DND-41 (cell line): ENCODE data around the gene FLAD1.
"Not testable (repeated sequence)": the region's sequence is repeated elsewhere in the genome, so short reads cannot be mapped to it uniquely, and the experiment has no call there.

Experiments
- ATAC-seq: fragments of 200-7000 bp; cut with Tn5 transposase; 3 replicates; pipeline ENCODE4 v1.9.1; 2021; ENCODE audit warnings: low read depth; ENCODE audit not compliant: insufficient read depth
- DNase-seq: peaks from one replicate; pipeline ENCODE4 v3.0.0-alpha.2; 2020
- H2AFZ ChIP-seq: 2 replicates; pipeline ENCODE4 v1.6.0; 2012; ENCODE audit warnings: low read depth, low read length
- H3K27ac ChIP-seq: 2 replicates; pipeline ENCODE4 v1.5.1; 2012; ENCODE audit warnings: low read length, inconsistent platforms
- H3K27me3 ChIP-seq: fragments of 200-600 bp; sonication (generic); 2 replicates; pipeline ENCODE4 v1.6.0; 2012; ENCODE audit warnings: low read length, mild to moderate bottlenecking, inconsistent platforms; ENCODE audit not compliant: insufficient read depth, poor library complexity
- H3K36me3 ChIP-seq: 2 replicates; pipeline ENCODE4 v1.5.1; 2012; ENCODE audit warnings: low read length, inconsistent platforms; ENCODE audit not compliant: insufficient read depth
- H3K4me1 ChIP-seq: 2 replicates; pipeline ENCODE4 v1.5.1; 2012; ENCODE audit warnings: mild to moderate bottlenecking, low read length; ENCODE audit not compliant: insufficient read depth
- H3K4me2 ChIP-seq: 2 replicates; pipeline ENCODE4 v1.6.0; 2012; ENCODE audit warnings: mild to moderate bottlenecking, moderate library complexity, low read length, inconsistent platforms; ENCODE audit not compliant: insufficient read depth
- H3K4me3 ChIP-seq, 2 experiments: fragments of 200-600 bp in 1 of 2; shearing (Covaris generic) in 1 of 2; 2 replicates each; pipeline ENCODE4 v1.5.1; 2012 to 2016; ENCODE audit warnings: inconsistent platforms in 2 of 2, low read length in 2 of 2, mild to moderate bottlenecking in 2 of 2, low read depth in 1 of 2, moderate library complexity in 1 of 2
- H3K79me2 ChIP-seq: 2 replicates; pipeline ENCODE4 v1.6.0; 2012; ENCODE audit warnings: low read length, inconsistent platforms; ENCODE audit not compliant: insufficient read depth
- H3K9ac ChIP-seq: 2 replicates; pipeline ENCODE4 v1.6.0; 2012; ENCODE audit warnings: low read depth, mild to moderate bottlenecking, inconsistent platforms, low read length, moderate library complexity
- H3K9me3 ChIP-seq: 2 replicates; pipeline ENCODE4 v1.5.1; 2012; ENCODE audit warnings: low read length, moderate library complexity, mild to moderate bottlenecking, inconsistent platforms; ENCODE audit not compliant: insufficient read depth, severe bottlenecking
- H4K20me1 ChIP-seq: 2 replicates; pipeline ENCODE4 v1.6.0; 2012; ENCODE audit warnings: low read length; ENCODE audit not compliant: insufficient read depth
- CTCF ChIP-seq: IDR thresholded peaks from 2 replicates; pipeline ENCODE4 v1.5.1; 2012; ENCODE audit warnings: borderline replicate concordance, low read length, moderate library complexity, mild to moderate bottlenecking; ENCODE audit not compliant: poor library complexity, severe bottlenecking; ENCODE audit errors: extremely low read depth
- EZH2 ChIP-seq: IDR thresholded peaks from 3 replicates; pipeline ENCODE4 v1.6.1; 2012; ENCODE audit warnings: borderline replicate concordance, low read depth, mild to moderate bottlenecking, moderate library complexity, low read length, inconsistent platforms; ENCODE audit not compliant: severe bottlenecking

FLAD1 gene

GRCh38 chr1:154994591-154994990, 11.4 kb downstream of the FLAD1 start:
- Histone ChIP-seq H4K20me1 (peaks cover 53% of the 10 kb centered on the region), H3K4me3 (no peak overlapping the region), H3K4me1 (peaks cover 17% of the 10 kb centered on the region), H2AFZ (no peak overlapping the region), H3K27ac (no peak overlapping the region), H3K36me3 (peaks cover 10% of the 10 kb centered on the region), H3K4me2 (no peak overlapping the region), H3K9ac (no peak overlapping the region), H3K79me2 (no peaks in the 10 kb centered on the region), H3K9me3 (no peaks in the 10 kb centered on the region), H3K27me3 (peaks cover 21% of the 10 kb centered on the region)
- DNase-seq, result no peak
- ATAC-seq, result no peak
- TF ChIP-seq CTCF, result no peak
- no peak for TF ChIP-seq EZH2

- peak; percentile 47 for TF ChIP-seq CTCF
Measured at GRCh38 chr1:154995301-154995983, 12.3 kb downstream of the FLAD1 start.

DNA sequence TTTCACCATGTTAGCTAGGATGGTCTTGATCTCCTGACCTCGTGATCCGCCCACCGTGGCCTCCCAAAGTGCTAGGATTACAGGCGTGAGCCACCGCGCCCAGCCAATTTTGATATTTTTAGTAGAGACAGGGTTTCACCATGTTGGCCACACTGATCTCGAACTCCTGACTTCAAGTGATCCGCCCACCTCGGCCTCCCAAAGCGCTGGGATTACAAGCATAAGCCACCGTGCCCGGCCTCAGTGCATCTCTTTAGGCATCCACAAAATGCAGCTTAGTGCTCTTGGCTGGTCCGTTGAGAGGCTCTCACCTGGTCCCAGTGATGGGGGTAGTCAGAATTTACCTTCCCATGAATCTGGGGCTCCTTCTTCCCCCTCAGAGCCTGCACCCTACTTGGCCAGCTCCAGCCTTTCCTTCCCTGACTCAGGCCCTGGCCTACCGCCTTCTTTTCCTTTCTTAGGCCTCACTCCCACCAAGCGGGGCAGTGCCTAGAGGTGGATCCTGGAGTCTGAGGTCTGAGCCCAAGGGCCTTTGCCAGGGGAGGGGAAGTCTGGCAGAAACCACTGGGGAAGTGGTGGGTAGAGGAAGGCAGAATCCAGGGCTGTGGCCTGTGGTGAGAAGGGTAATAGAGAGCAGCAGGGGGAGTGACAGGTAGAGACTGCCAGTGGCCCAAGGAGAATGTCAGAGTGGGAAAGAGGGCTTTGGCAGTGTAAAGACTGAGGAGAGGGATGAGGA, 14.0 kb downstream of the FLAD1 start:
- TF ChIP-seq EZH2 (no peak), CTCF (no peak)
- Histone ChIP-seq H3K4me1 (peaks cover 37% of the 10 kb centered on the region), H2AFZ (no peak overlapping the region), H3K27ac (no peak overlapping the region), H4K20me1 (peaks cover 68% of the 10 kb centered on the region), H3K9me3 (no peaks in the 10 kb centered on the region), H3K79me2 (no peaks in the 10 kb centered on the region), H3K4me3 (no peak overlapping the region), H3K4me2 (no peak overlapping the region), H3K27me3 (peaks cover 45% of the 10 kb centered on the region), H3K36me3 (no peaks in the 10 kb centered on the region), H3K9ac (no peak overlapping the region)
- ATAC-seq (no peak), DNase-seq (no peak)

More at GRCh38 chr1:154995301-154995983, 12.3 kb downstream of the FLAD1 start:
- Histone ChIP-seq H4K20me1 (peaks cover 53% of the 10 kb centered on the region), H3K4me1 (peaks cover 25% of the 10 kb centered on the region), H3K27me3 (peaks cover 29% of the 10 kb centered on the region)
- not testable (repeated sequence) for ATAC-seq, H2AFZ ChIP-seq, H3K79me2 ChIP-seq, H3K9ac ChIP-seq, H3K27ac ChIP-seq, H3K9me3 ChIP-seq, H3K4me2 ChIP-seq, H3K36me3 ChIP-seq, H3K4me3 ChIP-seq
- DNase-seq, result peak; percentile 43
